Inferior parietal cortex (tissue), 1 donor: ENCODE results near the gene TAS2R8.
A peak's percentile ranks its signal among the peaks of the same experiment; 100 is the strongest.
"Not testable (repeated sequence)": the region's sequence is repeated elsewhere in the genome, so short reads cannot be mapped to it uniquely, and the experiment has no call there.

ENCODE experiments used
- DNase-seq: peaks from one replicate; pipeline ENCODE4 v3.0.0-alpha.2; 2016; ENCODE audit errors: extremely low spot score

Gene TAS2R8, protein sequence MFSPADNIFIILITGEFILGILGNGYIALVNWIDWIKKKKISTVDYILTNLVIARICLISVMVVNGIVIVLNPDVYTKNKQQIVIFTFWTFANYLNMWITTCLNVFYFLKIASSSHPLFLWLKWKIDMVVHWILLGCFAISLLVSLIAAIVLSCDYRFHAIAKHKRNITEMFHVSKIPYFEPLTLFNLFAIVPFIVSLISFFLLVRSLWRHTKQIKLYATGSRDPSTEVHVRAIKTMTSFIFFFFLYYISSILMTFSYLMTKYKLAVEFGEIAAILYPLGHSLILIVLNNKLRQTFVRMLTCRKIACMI

DNA sequence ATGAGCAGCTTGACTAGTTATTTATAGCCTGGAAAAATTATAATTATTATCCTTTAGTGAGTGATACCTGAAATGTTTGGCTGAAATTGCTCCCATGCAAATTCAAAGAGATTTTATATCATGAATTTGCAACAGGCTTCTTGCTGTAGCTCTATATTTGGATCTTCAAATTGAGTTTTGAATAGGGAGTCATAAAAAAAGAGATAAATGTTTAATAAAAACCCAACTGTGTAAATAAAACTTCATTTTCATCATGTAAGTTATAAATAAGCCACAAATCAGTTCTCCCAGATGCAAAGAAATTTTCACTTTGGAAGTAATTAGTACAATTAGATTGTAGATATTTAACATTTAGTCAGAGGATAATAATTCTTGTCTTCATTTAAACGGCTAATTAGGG, at the start of gene TAS2R8:
TSS of gene TAS2R8 (minus strand) at position 101 of the 400 bp plus-strand sequence. CDS start 306 bp downstream, outside the sequence.
- no peak for DNase-seq

DNA sequence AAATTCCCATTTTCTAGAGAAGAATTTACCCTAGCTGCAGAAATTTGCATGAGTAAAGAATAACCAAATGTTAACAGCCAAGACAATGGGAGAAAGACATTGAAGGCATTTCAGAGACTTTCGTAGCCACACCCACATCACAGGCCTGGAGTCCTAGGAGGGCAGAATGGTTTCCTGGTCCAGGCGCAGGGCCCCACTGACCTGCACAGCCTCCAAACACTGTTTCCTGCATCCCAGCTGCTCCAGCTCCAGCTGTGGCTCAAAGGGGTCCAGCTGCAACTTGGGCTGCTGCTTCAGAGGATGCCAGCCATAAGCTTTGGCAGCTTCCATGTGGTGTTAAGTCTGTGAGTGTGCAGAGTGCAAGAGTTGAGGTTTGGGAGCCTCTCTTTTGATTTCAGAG, 48.7 kb upstream of the TAS2R8 start:
- DNase-seq: no peak

DNA sequence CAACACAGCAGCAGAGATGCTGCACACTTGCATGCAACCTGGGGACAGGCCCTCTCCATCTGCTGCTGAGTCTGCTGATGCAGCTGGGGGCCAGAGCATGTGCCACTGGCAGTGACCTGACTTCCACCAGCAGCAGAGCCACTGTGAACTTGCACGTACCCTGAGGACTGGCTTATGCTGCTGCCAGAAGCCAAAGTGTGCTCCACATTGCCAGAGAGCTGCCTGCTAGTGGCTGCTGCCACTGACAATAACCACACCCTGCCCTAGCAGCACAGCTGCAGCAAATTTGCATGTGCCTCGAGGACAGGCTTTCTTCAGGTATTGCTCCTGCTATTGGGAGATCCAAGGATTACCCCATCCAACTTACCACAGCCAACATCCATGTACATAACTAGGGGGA, 46.7 kb upstream of the TAS2R8 start:
- DNase-seq: no peak

DNA sequence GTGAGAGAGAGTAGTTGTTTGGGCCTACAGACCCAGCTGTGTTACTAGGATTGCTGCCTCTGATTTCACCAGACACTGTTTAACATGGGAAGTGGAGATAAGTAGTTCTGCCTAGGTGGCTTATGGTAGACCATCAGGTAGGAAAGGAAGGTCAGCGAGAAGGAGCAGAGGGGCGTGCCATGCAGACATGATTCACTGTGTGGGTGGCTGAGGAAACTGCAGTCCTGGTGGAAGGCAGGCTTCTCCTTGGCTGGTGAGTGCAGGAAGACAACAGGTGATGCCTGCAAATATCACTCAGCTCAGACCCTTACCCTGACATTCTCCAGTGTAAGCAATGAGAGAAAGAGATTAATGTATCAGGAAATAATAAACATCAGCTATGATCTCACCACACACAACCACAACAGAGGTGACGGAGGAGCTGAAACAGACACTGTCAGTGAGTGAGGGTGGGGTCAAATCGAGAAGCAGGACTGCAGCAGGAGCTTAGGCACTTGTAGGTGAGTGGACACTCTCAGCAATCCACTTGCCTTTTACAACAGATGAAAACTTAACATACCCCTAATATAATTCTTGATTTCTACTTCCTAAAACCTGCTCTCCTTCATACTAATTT, 44.3 kb upstream of the TAS2R8 start:
- DNase-seq: no peak

DNA sequence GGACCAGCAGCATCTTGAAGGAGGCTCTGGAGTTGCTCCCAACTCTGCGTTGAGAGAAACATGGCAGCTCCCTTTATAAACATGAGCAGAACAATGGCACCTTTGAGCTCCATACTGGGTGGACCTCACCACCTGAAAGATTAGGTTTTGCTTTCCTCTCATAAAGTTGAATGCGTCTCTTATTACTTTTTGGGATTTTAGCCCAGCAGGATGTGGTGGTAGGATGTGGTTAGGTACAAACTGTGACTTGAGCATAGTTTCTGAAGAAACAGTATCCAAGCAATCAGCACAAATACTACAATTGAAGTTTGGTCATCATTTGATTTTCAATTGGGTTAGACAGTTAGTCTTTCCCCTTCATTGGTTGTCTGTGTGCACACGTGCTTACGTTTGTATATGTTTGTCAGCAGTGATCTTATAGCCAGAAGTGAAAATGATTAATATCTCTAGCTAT, 42.4 kb upstream of the TAS2R8 start, which contains the start of gene PRR4:
TSS of gene PRR4 (minus strand) at position 51 of the 454 bp plus-strand sequence. CDS start at position 13, 38 bp downstream.
- no peak for DNase-seq

DNA sequence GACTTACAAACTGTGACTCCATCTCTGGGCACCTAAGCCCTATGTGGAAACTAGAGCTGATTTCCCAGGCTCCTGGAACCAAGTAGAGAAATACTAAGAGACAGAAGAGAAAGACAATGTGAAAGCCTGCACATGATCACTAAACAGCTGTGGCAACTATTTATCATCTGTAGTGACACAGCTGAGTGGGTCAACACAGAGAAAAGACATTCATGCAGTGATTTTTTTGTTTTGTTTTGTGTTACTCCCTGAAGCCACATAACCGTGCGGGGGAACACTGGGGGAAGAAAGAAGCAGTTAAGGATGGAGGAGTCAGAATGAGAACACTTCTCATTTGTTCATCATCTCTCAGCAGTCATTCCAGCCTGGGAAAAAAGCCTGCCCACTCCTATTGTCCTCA, 40.7 kb upstream of the TAS2R8 start:
- no peak for DNase-seq

DNA sequence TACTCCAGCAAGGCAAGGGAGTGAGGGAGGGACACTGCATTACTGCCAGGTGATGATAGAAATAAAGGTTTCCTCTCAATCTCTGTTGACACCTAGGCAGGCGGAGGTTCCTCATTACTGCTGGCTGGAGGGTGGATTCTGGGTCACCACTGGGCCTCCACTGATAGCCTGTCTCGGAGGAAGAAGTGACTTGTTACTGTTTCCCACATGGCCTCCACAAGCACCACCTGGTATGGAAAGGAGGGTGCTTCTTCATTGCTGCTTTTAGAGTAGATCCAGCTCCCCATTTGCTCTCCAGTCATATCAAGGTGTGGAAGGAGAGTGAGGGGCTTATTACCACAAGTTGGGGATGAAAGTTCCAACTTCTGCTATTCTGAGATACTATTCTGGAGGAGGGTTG, 35.8 kb upstream of the TAS2R8 start:
- DNase-seq: no peak

DNA sequence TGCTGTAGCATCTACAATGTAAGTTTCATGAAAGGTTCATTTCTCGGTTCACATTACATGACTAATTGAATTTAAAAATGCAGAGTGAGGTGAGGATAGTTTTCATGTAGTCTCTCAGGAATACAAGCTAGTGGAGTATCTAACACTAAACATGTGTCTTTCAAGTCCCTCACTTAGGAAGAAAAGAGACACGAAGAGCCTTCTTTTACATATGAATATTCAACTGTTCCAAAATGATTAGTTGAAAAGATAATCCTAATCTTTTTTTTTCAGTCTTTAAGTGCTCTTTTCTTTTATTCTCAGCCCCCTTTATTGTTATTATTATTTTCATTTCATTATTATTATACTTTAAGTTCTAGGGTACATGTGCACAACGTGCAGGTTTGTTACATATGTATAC, 31.4 kb upstream of the TAS2R8 start:
- DNase-seq: no peak

DNA sequence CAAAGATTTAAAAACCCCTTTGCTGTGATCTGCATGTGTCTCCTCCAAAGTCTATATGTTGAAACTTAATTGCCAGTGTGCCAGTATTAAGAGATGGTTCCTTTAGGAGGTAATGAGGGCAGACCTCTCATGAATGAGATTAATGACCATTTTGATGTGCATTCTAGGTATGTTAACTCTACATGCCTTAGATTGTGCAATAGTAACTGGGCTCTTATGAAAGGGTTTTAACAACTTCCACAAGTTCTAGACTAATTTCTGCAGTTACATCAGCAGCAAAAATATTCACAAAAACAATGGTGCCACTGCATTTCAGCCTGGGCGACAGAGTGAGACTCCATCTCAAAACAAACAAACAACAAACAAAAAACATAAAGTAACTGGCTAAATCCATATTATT, 22.9 kb upstream of the TAS2R8 start:
- no peak for DNase-seq

DNA sequence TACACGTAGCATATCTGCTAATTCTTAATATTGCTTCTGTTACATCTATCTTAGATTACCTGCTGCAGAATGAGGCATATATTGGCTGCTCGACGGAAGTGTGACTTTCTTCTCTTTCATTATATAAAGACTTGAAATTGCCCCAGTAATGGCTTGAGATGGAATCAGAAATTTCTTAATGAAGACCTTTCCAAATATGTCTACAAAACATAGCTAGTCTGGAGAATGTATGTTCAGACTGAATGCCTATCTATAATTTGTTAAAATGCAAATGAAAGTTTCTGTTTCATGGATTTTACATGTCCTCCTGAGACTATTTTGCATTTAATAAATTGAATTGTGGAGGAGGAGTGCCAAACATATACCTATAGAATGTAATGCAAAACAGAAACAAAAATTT, 19.2 kb upstream of the TAS2R8 start, which contains the start of gene TAS2R10:
TSS of gene TAS2R10 (minus strand) at position 101 of the 400 bp plus-strand sequence. CDS start at position 12, 89 bp downstream.
- no peak for DNase-seq

DNA sequence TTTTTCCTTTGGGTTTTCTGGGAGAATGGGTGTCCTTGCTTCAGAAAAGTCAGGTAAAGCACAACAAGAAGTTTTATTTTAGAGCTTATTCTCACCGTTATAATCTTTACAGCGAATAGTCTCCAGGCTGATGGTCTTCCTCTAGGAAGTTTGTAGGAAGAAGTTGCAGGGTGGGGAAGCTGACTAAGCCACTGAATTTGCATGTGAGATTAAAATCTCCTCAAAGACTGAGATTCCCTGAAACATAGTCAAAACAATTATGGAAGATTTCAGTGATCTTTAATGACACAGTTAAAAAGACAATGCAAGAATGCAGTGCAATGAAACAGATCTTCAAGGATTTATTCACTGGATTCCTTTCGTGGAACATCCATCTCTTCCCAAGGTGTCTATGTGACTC, 17.9 kb upstream of the TAS2R8 start:
- DNase-seq: no peak

DNA sequence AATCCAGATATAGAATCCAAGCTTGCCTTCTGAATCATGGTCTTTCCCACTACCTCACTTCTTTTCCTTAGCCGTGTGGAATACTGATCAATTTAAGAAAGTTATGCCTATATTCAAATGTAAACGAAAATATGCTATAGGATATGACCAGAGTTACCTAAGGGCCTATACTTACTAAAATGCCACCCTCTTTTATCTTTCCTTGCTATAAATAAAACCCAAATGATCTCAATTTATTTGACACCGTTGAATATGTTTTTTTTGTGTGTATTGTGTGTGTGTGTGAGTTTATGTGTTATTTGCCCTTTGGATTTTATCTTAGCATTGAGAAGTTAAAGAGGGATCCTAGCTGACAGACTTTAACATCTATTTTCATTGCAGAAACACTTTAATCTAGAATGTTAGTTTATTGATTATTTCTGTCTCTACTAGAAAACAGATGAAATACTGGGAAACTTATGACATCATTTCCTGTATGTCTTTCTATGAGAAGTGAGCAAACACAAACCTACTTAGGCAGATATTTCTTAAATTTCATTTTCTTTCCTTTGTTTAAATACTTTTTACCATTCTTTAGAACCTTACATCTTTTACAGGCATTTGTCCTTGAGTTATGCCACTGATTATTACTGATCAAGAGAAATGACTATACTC, 4.9 kb upstream of the TAS2R8 start:
- no peak for DNase-seq

DNA sequence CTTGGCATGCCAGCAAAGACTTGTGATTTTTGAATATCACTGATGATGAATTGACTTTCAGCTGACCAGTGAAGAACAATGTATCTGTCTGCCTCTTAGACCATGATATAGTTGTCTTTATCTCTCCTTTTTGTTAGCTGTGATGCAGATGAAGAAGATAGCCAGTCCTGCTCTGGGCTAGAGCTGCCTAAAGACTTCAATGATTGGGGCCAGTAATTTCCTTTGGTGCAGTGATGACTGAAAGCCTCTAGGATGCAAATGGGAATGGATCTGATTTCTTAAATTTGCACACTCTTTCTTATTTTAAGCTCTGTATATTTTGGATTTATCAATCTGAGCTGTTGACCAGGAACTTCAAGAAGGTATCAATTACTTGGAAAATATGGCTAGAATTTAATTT, 3.0 kb upstream of the TAS2R8 start, which contains the start of gene TAS2R9:
TSS of gene TAS2R9 (minus strand) at position 101 of the 400 bp plus-strand sequence. CDS start at position 8, 93 bp downstream.
- no peak for DNase-seq

DNA sequence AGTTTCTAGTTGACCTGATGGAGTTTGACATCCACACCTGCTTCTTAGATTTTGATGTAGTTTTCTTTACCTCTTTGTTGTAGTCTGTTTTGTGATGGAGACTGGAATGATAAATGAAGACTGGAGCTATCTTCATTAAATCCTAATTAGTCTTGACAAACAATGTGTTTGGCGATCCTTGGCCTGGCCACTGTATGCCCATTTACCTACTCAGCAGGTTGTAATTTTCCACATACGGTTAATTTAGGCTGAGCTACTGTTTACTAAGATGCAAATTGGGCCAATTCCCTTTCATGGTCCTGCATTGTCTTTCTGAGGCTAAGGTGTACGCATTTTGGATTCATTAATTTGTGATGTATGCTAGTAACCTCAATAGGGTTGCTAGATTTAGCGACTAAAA, 4.5 kb downstream of the TAS2R8 start, which contains the start of gene TAS2R7:
TSS of gene TAS2R7 (minus strand) at position 41 of the 400 bp plus-strand sequence. CDS start 57 bp downstream, outside the sequence.
- no peak for DNase-seq

DNA sequence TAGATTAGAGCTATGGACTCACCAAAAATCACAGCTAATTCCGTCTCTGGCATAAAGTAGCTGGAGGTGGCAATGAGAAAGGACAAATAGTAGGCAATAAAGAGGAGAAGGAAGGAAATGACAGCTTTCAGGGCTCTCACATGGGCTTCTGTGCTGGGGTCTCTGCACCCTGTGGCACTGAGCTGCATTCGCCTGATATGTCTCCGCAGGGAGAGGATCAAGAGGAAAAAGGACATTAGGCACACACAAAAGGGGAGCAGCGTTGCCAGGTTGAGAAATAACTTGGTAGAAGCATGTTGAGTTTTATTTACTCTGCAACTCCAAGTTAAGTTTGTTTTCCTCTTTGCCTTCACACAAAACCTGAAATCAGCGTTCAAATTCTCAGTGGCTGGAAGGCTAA, 5.3 kb downstream of the TAS2R8 start:
- DNase-seq: no peak

DNA sequence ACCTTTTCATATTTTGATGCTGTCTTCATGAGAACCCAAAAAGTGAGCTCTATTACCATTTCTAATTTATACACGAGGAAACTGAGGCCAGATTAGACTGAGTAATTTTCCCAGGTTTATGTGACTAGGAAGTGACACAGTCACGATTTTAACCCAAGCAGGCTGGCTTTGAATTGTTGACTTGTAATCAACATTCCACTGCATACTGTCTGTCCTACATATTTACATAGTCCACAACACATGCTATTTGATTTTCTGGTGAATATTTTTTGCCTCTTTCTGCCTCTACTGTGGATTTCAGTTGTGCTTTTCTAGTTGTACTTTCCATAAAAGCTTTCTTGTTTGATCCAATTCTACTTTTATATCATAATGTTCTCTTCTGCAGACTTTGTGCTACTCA, 12.9 kb downstream of the TAS2R8 start:
- no peak for DNase-seq

DNA sequence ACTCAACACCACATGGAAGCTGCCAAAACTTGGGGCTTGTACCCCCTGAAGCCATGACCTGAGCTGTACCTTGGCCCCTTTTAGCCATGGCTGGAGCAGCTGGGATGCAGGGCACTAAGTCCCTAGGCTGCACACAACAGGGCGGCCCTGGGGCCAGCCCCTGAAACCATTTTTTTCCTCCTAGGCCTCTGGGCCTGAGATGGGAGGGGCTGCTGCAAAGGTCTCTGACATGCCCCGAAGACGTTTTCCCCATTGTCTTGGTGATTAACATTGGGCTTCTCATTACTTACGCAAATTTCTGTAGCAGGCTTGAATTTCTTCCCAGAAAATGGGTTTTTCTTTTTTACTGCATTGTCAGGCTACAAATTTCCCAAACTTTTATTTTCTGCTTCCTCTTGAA, 15.3 kb downstream of the TAS2R8 start:
- not testable (repeated sequence) for DNase-seq

DNA sequence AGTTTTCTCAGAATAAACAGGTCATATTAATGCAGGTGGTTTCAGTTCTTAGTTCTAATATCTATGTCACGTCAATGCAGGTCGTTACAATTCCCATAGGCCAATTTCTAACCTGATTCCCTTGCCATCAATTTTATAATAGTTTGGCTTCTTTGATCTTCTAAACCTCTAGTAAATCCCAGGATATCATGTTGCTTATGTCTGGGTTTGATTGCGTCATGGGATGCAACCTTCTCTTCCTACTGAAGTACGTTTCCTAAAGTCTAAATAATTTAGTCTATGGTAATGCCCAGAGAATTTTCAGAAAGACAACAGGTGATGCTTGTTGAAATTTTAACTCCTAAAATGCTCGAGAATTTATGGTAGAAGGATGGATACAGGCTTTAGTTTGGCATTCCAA, 23.8 kb downstream of the TAS2R8 start:
- DNase-seq: no peak

DNA sequence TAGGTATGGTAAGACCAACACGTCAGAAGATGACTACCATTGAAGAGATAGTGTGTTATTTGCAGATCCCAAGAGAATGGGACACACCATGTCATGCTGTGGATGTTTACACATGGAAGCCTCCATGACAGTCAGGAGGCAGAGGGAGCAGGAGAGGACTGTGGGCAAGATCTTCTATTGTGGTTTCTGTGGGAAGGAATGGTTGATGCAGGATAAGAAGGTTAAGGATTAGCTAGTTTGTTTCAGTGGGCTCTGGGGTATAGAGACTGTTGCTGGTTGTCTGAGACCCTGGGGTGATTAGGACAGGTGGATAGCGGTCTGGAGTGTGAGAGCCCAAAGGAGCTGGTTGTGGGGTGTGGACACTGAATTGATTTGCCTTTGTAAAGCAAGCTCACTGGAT, 28.0 kb downstream of the TAS2R8 start:
- DNase-seq: no peak

DNA sequence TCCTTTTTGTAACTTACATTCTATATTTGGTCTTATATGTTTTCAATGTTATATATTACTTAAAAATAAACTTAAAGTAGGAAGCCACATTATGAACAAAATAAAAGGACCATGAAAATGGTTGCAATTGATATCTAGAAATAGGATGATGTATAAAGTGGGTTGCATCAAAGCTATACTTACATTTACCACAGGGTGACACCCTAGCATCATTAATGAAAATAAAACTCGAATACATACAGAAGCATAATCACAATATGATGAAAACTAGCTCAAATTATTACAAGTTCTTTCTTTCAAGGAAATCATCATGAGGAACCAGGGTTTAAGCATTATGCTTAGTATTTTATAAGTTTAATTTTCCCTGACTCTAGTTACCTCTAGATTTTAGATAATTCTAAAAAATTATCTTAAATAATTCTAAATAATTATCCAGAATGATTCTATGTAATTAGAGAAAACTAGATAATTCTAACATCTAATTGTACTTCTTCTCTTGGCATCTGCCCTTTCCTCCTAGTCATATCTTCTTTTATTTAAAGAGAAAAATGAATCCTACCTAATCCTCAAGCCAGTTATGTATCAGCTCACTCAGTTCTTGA, 35.9 kb downstream of the TAS2R8 start:
- DNase-seq: peak; percentile 66

DNA sequence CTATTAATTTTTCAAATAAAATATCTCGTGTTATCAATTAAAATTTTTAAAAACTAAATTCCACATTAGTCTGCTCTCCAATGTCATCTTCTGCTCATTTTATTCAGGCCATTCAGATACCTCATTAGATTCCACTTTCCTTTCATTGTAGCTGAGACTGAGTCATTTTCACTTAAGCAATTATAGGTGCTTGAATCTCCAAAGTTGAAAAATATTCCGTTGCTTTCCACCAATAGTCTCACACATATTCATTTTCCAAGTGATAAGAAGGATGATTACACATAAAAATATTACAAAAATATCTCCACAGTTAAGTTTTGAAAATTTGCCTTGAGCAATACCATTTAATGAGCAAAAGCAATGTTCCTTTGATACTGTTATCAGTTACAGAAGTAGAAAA, 47.4 kb downstream of the TAS2R8 start:
- no peak for DNase-seq

DNA sequence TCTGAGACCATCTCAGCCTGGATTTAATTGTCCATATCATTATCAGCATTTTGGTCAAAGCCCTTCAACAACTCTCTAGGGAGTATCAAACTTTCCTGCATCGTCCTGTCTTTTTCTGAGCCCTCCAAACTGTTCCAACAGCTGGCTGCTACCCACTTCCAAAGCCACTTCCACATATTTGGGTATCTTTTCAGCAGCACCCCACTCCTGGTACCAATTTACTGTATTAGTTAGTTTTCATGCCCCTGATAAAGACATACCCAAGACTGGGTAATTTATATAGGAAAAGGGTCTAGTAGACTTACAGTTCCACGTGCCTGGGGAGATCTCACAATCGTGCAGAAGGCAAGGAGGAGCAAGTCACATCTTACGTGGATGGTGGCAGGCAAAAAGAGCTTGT, 50.9 kb downstream of the TAS2R8 start:
- DNase-seq: no peak
